HL-60 (cell line): ENCODE results near the gene CYP1A2.

Source experiments
- DNase-seq, 2 experiments: peaks; one replicate each; pipeline ENCODE4 v3.0.0-alpha.2; 2010 to 2020; ENCODE audit warnings: low read depth in 1 of 2, low spot score in 1 of 2
- H3K27ac ChIP-seq: fragments of 250-450 bp; sonication (Bioruptor Pico); replicated peaks from 2 replicates; pipeline ENCODE4 v1.5.1; 2020; ENCODE audit warnings: mild to moderate bottlenecking, moderate library complexity
- H3K27me3 ChIP-seq: fragments of 250-450 bp; sonication (Bioruptor Pico); 2 replicates; pipeline ENCODE4 v1.5.1; 2021; ENCODE audit warnings: mild to moderate bottlenecking, moderate library complexity; ENCODE audit not compliant: insufficient read depth, poor library complexity, severe bottlenecking
- H3K4me3 ChIP-seq: replicated peaks from 2 replicates; pipeline ENCODE4 v1.5.1; 2011; ENCODE audit warnings: mild to moderate bottlenecking, control low read depth, low read length; ENCODE audit not compliant: insufficient read depth
- GABPA ChIP-seq: IDR thresholded peaks from 2 replicates; pipeline ENCODE4 v1.6.1; 2012; ENCODE audit warnings: low read depth
- POLR2AphosphoS5 ChIP-seq: IDR thresholded peaks from 2 replicates; pipeline ENCODE4 v1.6.1; 2012; ENCODE audit warnings: low read depth
- SPI1 ChIP-seq: IDR thresholded peaks from 2 replicates; pipeline ENCODE4 v1.6.1; 2012; ENCODE audit warnings: low read depth, mild to moderate bottlenecking, borderline replicate concordance
- TF ChIP-seq, protein P1 (sequence below): IDR thresholded peaks from one replicate; pipeline ENCODE4 v1.5.1; 2011; ENCODE audit warnings: low read length, control low read depth, inconsistent platforms; ENCODE audit not compliant: insufficient read depth
- TF ChIP-seq, protein P2 (sequence below): IDR thresholded peaks from 2 replicates; pipeline ENCODE4 v1.6.1; 2012; ENCODE audit warnings: low read depth; ENCODE audit not compliant: insufficient replicate concordance

Gene CYP1A2

DNA sequence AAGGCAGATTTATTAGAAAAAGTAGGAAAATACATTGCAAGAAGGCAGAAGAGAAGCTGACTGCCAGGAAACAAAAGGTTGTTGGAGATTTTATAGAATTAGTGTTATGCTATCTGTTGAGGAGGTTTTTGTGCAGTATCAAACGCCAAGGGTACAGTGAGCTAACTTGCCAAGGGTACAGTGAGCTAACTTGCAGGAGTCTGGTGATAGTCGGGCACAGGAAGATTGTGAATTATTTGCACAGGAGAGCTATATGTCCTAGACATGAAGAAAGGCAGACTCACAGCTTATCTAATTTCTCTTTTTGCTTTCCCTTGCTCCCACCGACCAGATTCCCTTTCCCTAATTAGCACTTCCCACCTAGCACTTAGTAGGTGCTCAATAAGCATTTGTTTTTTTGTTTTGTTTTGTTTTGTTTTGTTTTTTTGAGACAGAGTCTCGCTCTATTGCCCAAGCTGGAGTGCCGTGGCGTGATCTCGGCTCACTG is 30.6 kb downstream of the CYP1A2 start:
- H3K27me3 ChIP-seq, result no peaks in the 10 kb centered on the region
- H3K27ac ChIP-seq, result peak overlapping the region; percentile 91
- DNase-seq, result no peak
- TF ChIP-seq GABPA, result no peak
- no peak for TF ChIP-seq SPI1
- H3K4me3 ChIP-seq, result no peak overlapping the region

DNA sequence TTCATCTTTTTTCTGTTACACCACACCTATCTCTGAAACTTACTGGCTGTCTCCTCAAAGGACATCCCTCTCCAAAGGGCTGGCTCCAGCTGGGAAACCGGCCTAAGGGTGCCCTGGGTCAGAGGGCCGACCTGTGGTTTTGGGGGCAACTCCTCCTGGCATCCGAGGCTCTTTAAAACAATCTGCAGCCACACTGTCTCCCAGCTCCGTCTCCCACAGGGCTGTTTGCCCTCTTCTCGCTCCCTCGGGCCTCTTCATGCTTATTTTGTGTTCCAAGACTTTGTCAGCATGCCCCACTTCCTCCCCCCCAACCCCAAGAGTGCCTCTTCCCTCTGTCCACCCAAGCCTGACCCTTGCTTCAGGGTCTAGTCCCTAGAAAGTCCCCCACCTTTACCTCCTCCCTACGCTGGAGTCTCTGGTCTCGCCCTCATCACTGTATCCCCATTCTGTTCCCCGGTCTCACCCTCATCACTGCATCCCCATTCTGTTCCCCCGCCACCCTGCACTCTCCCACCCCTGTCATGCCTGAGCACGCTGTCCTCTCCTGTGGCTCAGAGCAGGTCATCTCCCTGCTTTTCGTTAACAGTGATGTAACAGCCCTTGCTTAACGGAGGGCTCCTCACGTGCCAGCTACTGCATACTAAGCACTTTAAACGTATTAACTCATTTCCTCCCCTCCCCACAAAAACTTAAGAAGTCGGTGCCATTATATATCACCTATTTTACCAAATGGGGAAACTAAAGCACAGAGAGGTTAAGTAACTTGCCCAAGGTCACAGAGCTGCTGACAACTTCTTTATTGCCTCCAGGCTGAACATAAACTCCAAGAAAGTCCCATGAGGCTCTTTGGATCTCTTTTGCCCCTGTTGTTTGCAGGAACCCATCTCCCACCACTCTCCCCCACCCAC is 32.1 kb downstream of the CYP1A2 start:
- Histone ChIP-seq H3K27me3 (no peaks in the 10 kb centered on the region), H3K27ac (peak overlapping the region; percentile 91), H3K4me3 (peak overlapping the region; percentile 43)
- peak; percentile 93 to 96 for DNase-seq
- TF ChIP-seq POLR2AphosphoS5, result peak; percentile 80
- TF ChIP-seq SPI1, result no peak

DNA sequence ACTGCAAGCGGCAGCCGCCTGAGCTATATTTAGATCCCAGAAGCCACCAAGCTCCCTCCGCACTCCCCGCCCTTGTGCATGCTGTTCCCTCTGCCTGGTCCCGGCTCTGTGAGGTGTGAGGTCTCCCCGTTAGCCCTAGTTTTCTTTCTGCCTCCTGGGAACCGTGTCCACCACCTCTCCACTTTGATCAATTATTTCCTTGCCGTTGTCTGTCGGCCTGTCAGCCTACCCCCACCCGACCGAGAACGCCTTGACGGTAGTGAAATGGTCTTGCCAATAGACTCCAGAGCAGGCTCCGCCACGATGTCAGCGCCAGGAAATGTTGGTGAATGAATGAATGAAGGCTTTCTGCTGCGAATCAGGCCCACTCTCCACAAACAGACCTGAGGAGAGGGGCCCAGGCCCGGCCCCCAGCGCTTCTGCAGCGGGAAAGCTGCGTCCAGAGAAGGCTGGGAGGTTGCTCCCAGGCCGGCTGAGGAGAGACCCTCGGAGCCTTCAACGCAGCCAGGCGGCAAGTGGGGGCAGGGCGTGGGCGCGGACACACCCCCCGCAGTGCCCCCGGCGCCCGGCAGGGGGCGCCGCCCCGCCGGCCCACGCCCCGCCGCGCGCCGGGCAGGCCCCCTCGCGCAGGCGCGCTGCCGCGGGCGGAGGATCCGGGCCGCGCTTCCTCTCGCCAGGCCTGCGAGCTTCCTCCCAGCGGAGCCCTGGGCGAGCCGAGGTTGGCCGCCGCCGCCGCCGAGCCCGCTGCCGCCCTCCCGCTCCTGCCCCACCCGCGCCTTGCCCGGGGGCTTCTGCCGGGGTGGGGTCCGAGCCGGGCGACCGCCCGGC is 33.0 kb downstream of the CYP1A2 start, which contains the start of gene CSK:
TSS of gene CSK (plus strand) at position 650 of the 828 bp plus-strand sequence. CDS start 16,218 bp downstream, outside the sequence.
- TF ChIP-seq POLR2AphosphoS5 (peak; percentile 48; the same call in 1 of the 2 replicates), SPI1 (peak; percentile 40; the same call in 1 of the 2 replicates), GABPA (no peak)
- TF ChIP-seq, protein P1, sequence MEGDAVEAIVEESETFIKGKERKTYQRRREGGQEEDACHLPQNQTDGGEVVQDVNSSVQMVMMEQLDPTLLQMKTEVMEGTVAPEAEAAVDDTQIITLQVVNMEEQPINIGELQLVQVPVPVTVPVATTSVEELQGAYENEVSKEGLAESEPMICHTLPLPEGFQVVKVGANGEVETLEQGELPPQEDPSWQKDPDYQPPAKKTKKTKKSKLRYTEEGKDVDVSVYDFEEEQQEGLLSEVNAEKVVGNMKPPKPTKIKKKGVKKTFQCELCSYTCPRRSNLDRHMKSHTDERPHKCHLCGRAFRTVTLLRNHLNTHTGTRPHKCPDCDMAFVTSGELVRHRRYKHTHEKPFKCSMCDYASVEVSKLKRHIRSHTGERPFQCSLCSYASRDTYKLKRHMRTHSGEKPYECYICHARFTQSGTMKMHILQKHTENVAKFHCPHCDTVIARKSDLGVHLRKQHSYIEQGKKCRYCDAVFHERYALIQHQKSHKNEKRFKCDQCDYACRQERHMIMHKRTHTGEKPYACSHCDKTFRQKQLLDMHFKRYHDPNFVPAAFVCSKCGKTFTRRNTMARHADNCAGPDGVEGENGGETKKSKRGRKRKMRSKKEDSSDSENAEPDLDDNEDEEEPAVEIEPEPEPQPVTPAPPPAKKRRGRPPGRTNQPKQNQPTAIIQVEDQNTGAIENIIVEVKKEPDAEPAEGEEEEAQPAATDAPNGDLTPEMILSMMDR, result peak; percentile 21
- TF ChIP-seq, protein P2, sequence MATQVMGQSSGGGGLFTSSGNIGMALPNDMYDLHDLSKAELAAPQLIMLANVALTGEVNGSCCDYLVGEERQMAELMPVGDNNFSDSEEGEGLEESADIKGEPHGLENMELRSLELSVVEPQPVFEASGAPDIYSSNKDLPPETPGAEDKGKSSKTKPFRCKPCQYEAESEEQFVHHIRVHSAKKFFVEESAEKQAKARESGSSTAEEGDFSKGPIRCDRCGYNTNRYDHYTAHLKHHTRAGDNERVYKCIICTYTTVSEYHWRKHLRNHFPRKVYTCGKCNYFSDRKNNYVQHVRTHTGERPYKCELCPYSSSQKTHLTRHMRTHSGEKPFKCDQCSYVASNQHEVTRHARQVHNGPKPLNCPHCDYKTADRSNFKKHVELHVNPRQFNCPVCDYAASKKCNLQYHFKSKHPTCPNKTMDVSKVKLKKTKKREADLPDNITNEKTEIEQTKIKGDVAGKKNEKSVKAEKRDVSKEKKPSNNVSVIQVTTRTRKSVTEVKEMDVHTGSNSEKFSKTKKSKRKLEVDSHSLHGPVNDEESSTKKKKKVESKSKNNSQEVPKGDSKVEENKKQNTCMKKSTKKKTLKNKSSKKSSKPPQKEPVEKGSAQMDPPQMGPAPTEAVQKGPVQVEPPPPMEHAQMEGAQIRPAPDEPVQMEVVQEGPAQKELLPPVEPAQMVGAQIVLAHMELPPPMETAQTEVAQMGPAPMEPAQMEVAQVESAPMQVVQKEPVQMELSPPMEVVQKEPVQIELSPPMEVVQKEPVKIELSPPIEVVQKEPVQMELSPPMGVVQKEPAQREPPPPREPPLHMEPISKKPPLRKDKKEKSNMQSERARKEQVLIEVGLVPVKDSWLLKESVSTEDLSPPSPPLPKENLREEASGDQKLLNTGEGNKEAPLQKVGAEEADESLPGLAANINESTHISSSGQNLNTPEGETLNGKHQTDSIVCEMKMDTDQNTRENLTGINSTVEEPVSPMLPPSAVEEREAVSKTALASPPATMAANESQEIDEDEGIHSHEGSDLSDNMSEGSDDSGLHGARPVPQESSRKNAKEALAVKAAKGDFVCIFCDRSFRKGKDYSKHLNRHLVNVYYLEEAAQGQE, result no peak
- H3K4me3 ChIP-seq, result peak within 1 kb of the TSS; percentile 85
- no peaks in the 10 kb centered on the region for H3K27me3 ChIP-seq
- H3K27ac ChIP-seq, result peak within 1 kb of the TSS; percentile 91
- peak; percentile 58 to 70 for DNase-seq

DNA sequence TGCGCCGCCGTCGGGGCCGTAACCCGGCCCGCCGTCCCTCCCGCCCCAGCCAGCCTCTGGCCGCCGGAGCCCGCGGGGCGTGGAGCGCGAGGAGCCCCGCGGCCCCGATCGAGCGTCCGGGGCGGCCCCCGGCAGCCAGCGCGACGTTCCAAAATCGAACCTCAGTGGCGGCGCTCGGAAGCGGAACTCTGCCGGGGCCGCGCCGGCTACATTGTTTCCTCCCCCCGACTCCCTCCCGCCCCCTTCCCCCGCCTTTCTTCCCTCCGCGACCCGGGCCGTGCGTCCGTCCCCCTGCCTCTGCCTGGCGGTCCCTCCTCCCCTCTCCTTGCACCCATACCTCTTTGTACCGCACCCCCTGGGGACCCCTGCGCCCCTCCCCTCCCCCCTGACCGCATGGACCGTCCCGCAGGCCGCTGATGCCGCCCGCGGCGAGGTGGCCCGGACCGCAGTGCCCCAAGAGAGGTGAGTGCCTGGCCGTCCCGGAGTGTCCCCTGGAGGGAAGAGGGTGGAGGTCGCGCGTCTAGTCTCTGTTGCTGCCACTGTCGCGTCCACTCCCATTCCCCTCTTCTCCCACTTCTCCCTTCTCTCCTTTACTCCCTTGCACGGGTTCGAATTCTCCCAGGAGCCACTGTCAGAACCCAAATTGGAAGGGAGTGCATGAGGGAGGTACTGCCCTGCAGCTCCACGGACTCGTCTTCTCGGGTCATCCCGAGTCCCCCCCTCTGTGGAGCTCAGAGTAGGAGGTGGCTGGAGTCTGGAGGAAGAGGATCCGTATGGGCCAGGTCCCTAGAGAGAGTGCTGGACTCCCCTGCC is 33.8 kb downstream of the CYP1A2 start:
- peak overlapping the region; percentile 90 for H3K27ac ChIP-seq
- peak overlapping the region; percentile 85 for H3K4me3 ChIP-seq
- no peaks in the 10 kb centered on the region for H3K27me3 ChIP-seq
- TF ChIP-seq, protein P2, result no peak
- TF ChIP-seq GABPA (no peak), SPI1 (peak; percentile 6; the same call in 1 of the 2 replicates), POLR2AphosphoS5 (no peak; the same call in 1 of the 2 replicates)
- TF ChIP-seq, protein P1, result no peak
- peak; percentile 43 to 56 for DNase-seq
